Uterus (tissue), 2 donors: ENCODE measurements around the gene SPATA1.

Experiments
- CTCF ChIP-seq, 4 experiments: fragments of 200-600 bp in 2 of 4; fragments of 450-650 bp in 2 of 4; sonication (generic) in 2 of 4; IDR thresholded peaks; one replicate each; pipeline ENCODE4 v1.5.1; 2016 to 2019; ENCODE audit warnings: antibody characterized with exemption in 4 of 4, mild to moderate bottlenecking in 2 of 4, moderate library complexity in 1 of 4
- POLR2A ChIP-seq, 2 donors: fragments of 450-650 bp; IDR thresholded peaks; one replicate each; pipeline ENCODE4 v1.6.1; 2016; ENCODE audit warnings: antibody characterized with exemption in 2 of 2, mild to moderate bottlenecking in 1 of 2, moderate library complexity in 1 of 2

DNA sequence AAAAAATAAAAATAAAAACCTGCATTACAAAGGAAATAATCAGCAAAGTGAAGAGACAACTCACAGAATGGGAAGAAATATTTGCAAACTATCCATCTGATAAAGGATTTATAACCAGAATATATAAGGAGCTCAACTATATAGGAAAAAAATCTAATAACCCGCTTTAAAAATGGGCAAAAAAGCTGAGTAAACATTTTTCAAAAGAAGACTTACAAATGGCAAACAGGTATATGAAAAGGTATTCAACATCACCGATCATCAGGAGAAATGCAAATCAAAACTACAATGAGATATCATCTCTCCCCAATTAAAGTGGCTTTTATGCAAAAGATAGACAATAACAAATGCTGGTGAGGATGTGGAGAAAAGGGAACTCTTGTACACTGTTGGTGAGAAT is 4.0 kb downstream of the SPATA1 start:
- TF ChIP-seq CTCF (IDR thresholded peaks at IDR 0.05) (no peak), POLR2A (IDR thresholded peaks at IDR 0.05) (no peak)
